Rectal smooth muscle tissue (tissue), 1 donor: ENCODE measurements around the gene KCNJ2.

Source experiments
- H3K27ac ChIP-seq: one replicate; pipeline ENCODE4 v1.7.0; 2013; ENCODE audit warnings: low read depth, low read length, inconsistent platforms
- H3K27me3 ChIP-seq: one replicate; pipeline ENCODE4 v1.7.0; 2013; ENCODE audit warnings: low read length; ENCODE audit not compliant: control insufficient read depth, insufficient read depth
- H3K36me3 ChIP-seq: one replicate; pipeline ENCODE4 v1.7.0; 2013; ENCODE audit warnings: low read length; ENCODE audit not compliant: control insufficient read depth, insufficient read depth
- H3K4me1 ChIP-seq: one replicate; pipeline ENCODE4 v1.7.0; 2013; ENCODE audit warnings: low read length; ENCODE audit not compliant: control insufficient read depth, insufficient read depth
- H3K4me3 ChIP-seq: one replicate; pipeline ENCODE4 v1.7.0; 2013; ENCODE audit warnings: low read length
- H3K9ac ChIP-seq: one replicate; pipeline ENCODE4 v1.7.0; 2013; ENCODE audit warnings: low read length

KCNJ2 gene

DNA sequence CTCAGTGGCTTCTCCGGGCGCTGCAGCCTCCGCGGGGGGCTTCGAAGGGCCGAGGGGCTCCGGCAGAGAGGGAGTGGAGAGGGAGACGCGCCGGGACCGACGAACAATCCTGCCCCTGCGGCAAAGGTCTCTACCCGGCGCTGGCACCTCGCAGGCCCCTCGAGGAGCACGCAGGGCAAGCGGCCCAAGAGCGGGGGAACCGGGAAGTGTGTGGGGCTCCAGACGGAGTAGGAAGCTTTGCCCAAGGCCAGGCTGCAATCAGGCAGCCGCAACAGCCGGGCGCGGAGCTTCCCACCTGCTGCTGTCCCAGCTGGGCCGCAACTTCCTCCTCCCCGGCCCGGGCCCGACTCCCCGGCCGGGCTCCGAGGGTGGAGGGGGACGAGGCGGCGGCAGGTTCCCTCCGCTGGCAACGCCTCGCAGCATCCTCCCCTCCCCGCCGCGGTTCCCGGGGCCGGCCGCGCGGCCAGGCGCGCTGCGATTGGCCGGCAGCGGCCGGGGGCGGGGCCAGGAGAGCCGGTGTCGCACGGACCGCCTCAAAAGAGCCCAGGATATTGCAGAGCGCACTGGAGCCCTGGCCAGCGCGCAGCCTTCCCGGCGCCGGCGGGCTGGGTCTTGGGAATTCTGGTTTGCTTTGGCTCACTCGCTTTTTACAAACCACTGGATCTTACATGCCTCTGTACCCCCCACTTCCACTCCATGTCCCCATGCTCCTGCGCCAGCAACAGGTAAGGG is at the start of gene KCNJ2:
Gene KCNJ2 (plus strand): TSS at position 556 of the 732 bp plus-strand sequence. CDS start 5,508 bp downstream, outside the sequence.
- Histone ChIP-seq H3K27me3 (peaks cover 2% of the 10 kb centered on the region), H3K4me3 (peak within 1 kb of the TSS; percentile 81), H3K4me1 (peaks cover 8% of the 10 kb centered on the region)

DNA sequence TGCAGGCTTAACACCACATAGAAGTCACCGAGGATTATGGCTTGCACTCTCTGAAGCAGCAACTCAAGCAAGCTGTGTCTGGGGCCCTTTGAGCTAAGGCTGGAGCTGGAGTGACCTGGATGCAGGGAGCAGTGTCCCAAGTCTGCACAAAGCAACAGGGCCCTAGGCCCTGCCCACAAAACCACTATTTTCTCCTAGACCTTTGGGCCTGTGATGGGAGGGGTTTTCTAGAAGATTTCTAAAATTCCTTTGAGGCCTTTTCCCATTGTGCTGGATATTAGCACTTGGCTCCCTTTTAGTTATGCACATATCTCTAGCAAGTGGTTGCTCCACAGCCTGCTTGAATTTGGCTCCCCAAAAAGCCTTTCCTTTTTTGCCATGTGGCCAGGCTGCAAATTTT is 49.8 kb upstream of the KCNJ2 start:
- no peak overlapping the region for H3K27ac ChIP-seq
- no peaks in the 10 kb centered on the region for H3K4me1 ChIP-seq

More for the DNA sequence above, at the start of gene KCNJ2:
- peak within 1 kb of the TSS; percentile 53 for H3K9ac ChIP-seq
- H3K27ac ChIP-seq: peak within 1 kb of the TSS; percentile 70
- no peaks in the 10 kb centered on the region for H3K36me3 ChIP-seq

DNA sequence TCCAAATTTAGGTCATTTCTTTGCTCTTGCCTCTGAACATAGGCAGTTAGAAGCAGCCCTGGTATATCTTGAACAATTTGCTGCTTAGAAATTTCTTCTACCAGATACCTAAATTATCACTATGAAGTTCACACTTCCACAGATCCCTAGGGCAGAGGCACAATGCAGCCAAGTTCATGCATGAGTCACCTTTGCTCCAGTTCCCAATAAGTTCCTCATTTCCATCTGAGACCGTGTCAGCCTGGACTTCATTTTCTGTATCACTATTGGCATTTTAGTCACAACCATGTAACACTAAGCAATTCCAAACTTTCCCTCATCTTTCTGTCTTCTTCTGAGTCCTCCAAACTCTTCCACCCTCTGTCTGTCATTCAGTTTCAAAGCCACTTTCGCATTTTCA is 49.3 kb upstream of the KCNJ2 start:
- Histone ChIP-seq H3K4me1 (no peaks in the 10 kb centered on the region), H3K27ac (no peak overlapping the region), H3K27me3 (no peaks in the 10 kb centered on the region)

More for the DNA sequence above, 49.8 kb upstream of the KCNJ2 start:
- Histone ChIP-seq H3K36me3 (no peaks in the 10 kb centered on the region), H3K9ac (no peak overlapping the region), H3K27me3 (no peaks in the 10 kb centered on the region), H3K4me3 (no peak overlapping the region)

DNA sequence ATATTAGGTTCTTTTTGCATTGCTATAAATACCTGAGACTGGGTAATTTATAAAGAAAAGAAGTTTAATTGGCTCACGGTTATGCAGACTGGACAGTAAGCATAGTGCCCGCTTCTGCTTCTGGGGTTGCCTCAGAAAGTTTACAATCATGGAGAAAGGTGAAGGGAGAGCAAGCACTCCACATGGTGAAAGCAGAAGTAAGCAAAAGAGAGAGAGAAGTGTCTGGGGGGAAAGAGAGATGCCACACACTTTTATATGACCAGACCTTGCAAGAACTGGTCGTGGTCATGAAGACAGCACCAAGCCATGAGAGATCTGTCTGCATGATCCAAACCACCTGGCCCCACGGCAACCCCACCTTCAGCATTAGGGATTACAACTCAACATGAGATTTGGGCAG is 48.9 kb upstream of the KCNJ2 start:
- H3K27me3 ChIP-seq: no peaks in the 10 kb centered on the region
- no peak overlapping the region for H3K27ac ChIP-seq
- no peak overlapping the region for H3K9ac ChIP-seq
- no peaks in the 10 kb centered on the region for H3K4me1 ChIP-seq
- H3K36me3 ChIP-seq: no peaks in the 10 kb centered on the region
- no peak overlapping the region for H3K4me3 ChIP-seq

More for the DNA sequence above, 49.3 kb upstream of the KCNJ2 start:
- H3K9ac ChIP-seq: no peak overlapping the region
- H3K4me3 ChIP-seq: no peak overlapping the region
- H3K36me3 ChIP-seq: no peaks in the 10 kb centered on the region

DNA sequence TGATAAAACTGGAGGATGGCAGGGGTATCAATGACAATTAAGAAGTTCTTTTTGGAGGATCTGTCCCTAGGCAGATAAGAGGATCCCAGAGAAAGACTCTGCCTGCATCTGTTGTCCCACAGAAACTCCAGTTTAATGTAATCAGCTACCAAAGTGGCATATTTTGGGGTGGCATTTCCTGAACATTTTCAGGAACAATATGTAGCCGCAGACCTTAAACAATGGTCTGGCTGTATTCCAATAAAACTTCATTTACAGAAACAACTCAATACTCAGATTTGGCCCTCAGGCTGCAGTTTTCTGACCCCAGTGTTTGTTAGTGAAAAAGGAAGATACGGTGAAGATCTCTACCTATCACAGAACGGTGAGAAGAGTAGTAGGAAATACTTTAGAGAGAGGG is 48.2 kb upstream of the KCNJ2 start:
- Histone ChIP-seq H3K36me3 (no peaks in the 10 kb centered on the region), H3K4me1 (no peaks in the 10 kb centered on the region), H3K27ac (no peak overlapping the region), H3K9ac (no peak overlapping the region), H3K27me3 (no peaks in the 10 kb centered on the region), H3K4me3 (no peak overlapping the region)

DNA sequence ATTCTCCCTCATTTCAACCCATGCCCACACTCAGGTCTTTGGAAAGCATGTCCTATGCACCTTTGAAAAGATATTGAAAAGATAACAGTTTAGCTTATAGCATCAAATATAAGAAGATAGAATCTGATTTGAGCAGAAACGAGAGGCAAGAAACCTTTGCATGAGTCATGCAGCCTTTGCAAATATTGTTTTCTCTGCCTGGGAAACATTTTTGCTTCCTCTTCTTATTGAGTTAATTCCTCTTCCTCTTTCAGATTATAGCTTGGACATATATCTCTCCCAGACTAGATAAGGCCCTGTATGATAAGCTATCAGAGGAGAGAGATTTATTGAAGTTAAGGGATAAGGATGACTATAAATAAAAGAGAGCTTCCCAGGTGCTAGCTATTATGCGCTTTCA is 46.1 kb upstream of the KCNJ2 start:
- Histone ChIP-seq H3K27ac (no peak overlapping the region), H3K4me1 (no peaks in the 10 kb centered on the region), H3K27me3 (no peaks in the 10 kb centered on the region), H3K36me3 (no peaks in the 10 kb centered on the region), H3K9ac (no peak overlapping the region), H3K4me3 (no peak overlapping the region)

DNA sequence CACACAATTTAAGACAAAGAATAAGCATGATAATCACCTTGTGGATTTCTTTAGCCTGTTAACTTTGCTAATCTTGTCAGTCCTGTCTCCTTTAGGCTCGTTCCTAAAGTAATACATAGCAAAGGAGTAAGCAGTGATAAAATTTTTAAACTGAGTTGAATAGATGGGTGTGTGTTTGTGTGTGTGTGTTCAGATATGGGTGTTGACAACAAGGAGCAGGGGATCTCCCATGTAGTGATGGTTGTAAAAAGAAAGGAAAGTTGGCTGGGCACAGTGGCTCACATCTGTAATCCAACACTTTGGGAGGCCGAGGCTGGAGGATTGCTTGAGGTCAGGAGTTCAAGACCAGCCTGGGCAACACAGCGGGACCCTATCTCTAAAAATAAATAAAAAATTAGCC is 44.6 kb upstream of the KCNJ2 start:
- Histone ChIP-seq H3K9ac (no peak overlapping the region), H3K36me3 (no peaks in the 10 kb centered on the region)

DNA sequence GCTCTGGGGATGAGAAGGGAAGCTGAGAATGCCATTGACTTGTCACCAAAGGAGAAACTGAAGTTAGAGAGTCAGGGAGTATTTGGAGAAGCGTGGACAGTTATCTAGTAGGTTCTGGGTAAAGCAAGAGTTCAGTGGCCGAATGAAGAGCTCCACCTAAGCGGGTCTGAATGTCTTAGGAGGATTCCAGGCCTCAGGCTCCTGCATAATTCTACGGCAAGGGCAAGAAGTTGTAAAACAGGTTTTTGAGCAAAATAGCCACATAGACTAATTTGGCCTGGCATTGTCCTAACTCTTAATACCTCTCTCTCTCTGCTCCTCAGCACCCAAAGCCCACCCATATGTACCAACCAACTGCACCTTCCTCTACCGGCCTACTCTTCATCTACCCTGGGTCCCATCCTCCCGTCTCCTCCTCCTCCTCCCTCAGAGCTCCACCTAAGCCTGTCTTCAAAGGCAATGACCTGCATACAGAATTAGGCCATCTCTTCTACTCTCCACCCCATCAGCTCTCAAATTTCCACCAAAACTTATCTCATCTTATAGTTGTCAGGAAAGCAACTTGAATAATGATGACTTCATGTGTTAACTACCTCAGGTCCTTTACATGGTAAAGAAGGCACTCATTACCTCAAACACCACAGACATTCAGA is 42.0 kb upstream of the KCNJ2 start:
- Histone ChIP-seq H3K27ac (no peak overlapping the region), H3K36me3 (no peaks in the 10 kb centered on the region), H3K9ac (no peak overlapping the region), H3K4me3 (no peak overlapping the region), H3K27me3 (no peaks in the 10 kb centered on the region), H3K4me1 (no peaks in the 10 kb centered on the region)

More for the DNA sequence above, 44.6 kb upstream of the KCNJ2 start:
- Histone ChIP-seq H3K27me3 (no peaks in the 10 kb centered on the region), H3K27ac (no peak overlapping the region), H3K4me3 (no peak overlapping the region), H3K4me1 (no peaks in the 10 kb centered on the region)

DNA sequence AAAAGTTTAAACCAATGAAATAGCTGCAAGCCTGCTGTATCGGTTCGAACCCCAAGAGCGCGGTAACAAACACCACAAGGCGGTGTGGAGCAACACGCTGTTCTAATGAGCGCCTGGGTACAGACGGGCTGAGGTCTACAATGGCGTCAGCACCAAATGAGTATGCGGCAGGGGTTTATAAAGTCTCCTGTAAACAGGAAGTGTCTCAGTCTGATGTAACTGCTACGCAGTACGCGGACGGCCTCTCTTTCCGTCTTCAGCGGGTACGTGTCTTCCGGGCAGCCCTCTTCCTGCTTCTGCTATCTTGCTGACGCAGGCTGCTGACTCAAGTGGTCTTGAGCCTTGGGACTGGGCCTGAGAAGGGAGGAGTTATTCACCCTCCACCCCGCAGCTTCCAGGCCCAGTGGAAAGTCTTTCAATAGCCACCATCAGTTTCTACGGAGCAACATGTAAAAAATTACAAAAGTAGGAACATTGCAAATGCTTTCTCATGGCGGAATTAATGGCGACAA is 40.5 kb upstream of the KCNJ2 start:
- Histone ChIP-seq H3K27me3 (no peaks in the 10 kb centered on the region), H3K9ac (no peak overlapping the region), H3K27ac (no peak overlapping the region), H3K4me3 (no peak overlapping the region), H3K4me1 (no peaks in the 10 kb centered on the region), H3K36me3 (no peaks in the 10 kb centered on the region)

DNA sequence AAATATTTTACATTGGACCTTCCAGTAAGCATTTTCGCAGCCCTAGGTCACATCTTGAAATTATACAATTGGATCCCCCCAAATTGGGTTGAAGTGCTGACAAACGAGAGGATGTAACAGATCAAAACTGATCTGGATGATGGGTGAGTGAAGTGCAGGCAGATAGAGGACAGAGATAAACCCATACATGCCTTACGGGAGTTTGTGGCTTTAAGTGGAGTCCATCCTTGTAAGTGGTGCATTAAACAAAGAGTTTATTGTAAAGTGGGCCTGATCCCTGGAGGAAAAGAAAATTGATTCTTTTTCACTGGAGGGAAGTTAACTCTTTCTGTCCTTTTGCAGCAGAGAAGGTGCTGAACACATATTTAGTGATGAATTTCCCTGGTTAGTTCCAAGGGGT is 39.0 kb upstream of the KCNJ2 start:
- Histone ChIP-seq H3K27ac (no peak overlapping the region), H3K36me3 (no peaks in the 10 kb centered on the region), H3K4me1 (no peaks in the 10 kb centered on the region), H3K4me3 (no peak overlapping the region), H3K9ac (no peak overlapping the region), H3K27me3 (no peaks in the 10 kb centered on the region)

DNA sequence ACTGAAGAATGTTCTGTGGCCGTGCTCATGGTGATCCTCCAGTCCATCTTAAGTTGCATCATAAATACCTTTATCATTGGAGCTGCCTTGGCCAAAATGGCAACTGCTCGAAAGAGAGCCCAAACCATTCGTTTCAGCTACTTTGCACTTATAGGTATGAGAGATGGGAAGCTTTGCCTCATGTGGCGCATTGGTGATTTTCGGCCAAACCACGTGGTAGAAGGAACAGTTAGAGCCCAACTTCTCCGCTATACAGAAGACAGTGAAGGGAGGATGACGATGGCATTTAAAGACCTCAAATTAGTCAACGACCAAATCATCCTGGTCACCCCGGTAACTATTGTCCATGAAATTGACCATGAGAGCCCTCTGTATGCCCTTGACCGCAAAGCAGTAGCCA is 36.8 kb upstream of the KCNJ2 start:
- Histone ChIP-seq H3K27me3 (no peaks in the 10 kb centered on the region), H3K4me1 (peaks cover 3% of the 10 kb centered on the region), H3K36me3 (no peaks in the 10 kb centered on the region), H3K4me3 (no peak overlapping the region), H3K27ac (no peak overlapping the region), H3K9ac (no peak overlapping the region)

DNA sequence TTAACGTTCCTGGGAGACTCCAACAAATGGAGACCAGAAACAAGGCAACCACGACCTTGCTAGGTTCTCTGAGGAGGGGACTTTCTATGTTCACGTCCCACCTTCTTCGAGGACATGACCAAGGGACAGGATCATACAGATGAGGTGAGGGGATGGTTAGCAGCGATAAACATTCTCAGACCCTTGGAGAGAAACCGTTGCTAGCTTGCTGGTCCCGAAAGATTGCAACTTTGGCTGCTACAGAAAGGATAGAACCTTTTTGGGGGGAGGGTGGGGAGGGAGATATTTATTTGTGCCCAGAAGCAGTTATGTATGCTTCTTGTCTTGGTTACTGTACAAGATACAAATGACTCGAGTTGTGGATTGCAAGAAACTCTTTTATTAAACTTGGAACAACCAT is 35.3 kb upstream of the KCNJ2 start:
- Histone ChIP-seq H3K27ac (no peak overlapping the region), H3K27me3 (no peaks in the 10 kb centered on the region), H3K9ac (no peak overlapping the region), H3K36me3 (no peaks in the 10 kb centered on the region), H3K4me3 (no peak overlapping the region), H3K4me1 (peaks cover 11% of the 10 kb centered on the region)

DNA sequence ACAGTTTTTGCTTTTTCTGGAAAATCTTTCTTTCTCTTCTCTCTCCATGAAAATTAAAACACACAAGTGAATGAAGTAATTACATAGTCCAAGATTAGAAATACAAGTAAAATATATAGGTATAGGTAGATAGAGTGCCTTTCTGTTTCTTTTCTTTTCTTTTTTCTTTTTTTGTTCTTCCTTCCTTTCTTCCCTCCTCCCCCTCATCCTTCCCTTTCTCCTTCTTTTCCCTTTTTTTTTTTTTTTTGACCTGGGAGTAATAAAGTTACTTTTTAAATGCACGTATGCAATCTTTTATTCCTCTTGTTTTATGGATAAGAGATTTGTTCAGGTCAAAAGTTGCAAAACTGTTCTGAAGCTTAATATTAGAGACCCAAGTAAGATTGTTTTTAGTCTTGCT is 34.6 kb upstream of the KCNJ2 start:
- no peaks in the 10 kb centered on the region for H3K36me3 ChIP-seq
- H3K27me3 ChIP-seq: no peaks in the 10 kb centered on the region
- H3K27ac ChIP-seq: no peak overlapping the region
- no peak overlapping the region for H3K4me3 ChIP-seq
- H3K9ac ChIP-seq: no peak overlapping the region
- peaks cover 11% of the 10 kb centered on the region for H3K4me1 ChIP-seq
